EL (cell line): Measurements from ENCODE around the gene CLMP.
"Not testable (repeated sequence)": the region's sequence is repeated elsewhere in the genome, so short reads cannot be mapped to it uniquely, and the experiment has no call there.

Source experiments
- DNase-seq: peaks from one replicate; pipeline ENCODE4 v3.0.0-alpha.2; 2016

Gene CLMP

GRCh38 chr11:123216249-123216648 is 21.2 kb upstream of the CLMP start:
- no peak for DNase-seq

GRCh38 chr11:123214940-123215339 is 19.9 kb upstream of the CLMP start:
- no peak for DNase-seq

GRCh38 chr11:123214396-123214795 is 19.3 kb upstream of the CLMP start:
- DNase-seq = no peak

GRCh38 chr11:123213307-123213771 is 18.3 kb upstream of the CLMP start:
- DNase-seq = no peak

GRCh38 chr11:123212406-123212805 is 17.4 kb upstream of the CLMP start:
- peak; percentile 11 for DNase-seq

- peak; percentile 48 for DNase-seq
Observed at GRCh38 chr11:123211981-123212380, 16.9 kb upstream of the CLMP start.

- DNase-seq = no peak
Observed at GRCh38 chr11:123211149-123211852, 16.3 kb upstream of the CLMP start.

GRCh38 chr11:123209591-123209990 is 14.5 kb upstream of the CLMP start:
- DNase-seq = no peak

- no peak for DNase-seq
Observed at GRCh38 chr11:123206791-123207434, 11.9 kb upstream of the CLMP start.

GRCh38 chr11:123206055-123206454 is 11.0 kb upstream of the CLMP start:
- not testable (repeated sequence) for DNase-seq

GRCh38 chr11:123203934-123204333 is 8.9 kb upstream of the CLMP start:
- peak; percentile 44 for DNase-seq

- DNase-seq = no peak
Observed at GRCh38 chr11:123203471-123203870, 8.4 kb upstream of the CLMP start.

GRCh38 chr11:123202155-123203151 is 7.4 kb upstream of the CLMP start:
- no peak for DNase-seq

- no peak for DNase-seq
Observed at GRCh38 chr11:123200264-123200663, 5.2 kb upstream of the CLMP start.

- DNase-seq = peak; percentile 91
Observed at GRCh38 chr11:123197711-123198110, 2.7 kb upstream of the CLMP start.

- DNase-seq = no peak
Observed at GRCh38 chr11:123196060-123196714, 1.1 kb upstream of the CLMP start.

GRCh38 chr11:123194337-123195187 is 486 bp downstream of the CLMP start:
- DNase-seq = peak; percentile 61

- peak; percentile 38 for DNase-seq
Observed at GRCh38 chr11:123193742-123194141, 1.3 kb downstream of the CLMP start.

GRCh38 chr11:123191939-123192338 is 3.1 kb downstream of the CLMP start:
- no peak for DNase-seq

- DNase-seq = no peak
Observed at GRCh38 chr11:123190518-123190917, 4.5 kb downstream of the CLMP start.

- DNase-seq = peak; percentile 86
Observed at GRCh38 chr11:123188508-123189165, 6.4 kb downstream of the CLMP start.
